SJCRH30 (cell line): ENCODE results near the gene RTN3. TPM values are rescaled to one million over a fixed set of nuclear protein-coding genes. Genes with fewer than 3 reads are reported as not detected.
"Not testable (repeated sequence)": the region's sequence is repeated elsewhere in the genome, so short reads cannot be mapped to it uniquely, and the experiment has no call there.

ENCODE experiments used
- DNase-seq, 2 experiments: peaks; one replicate each; pipeline ENCODE4 v3.0.0-alpha.2; 2015 to 2020
- H3K27ac ChIP-seq: fragments of 250-450 bp; sonication (Bioruptor Pico); 2 replicates; pipeline ENCODE4 v1.5.1; 2020; ENCODE audit warnings: mild to moderate bottlenecking, moderate library complexity
- H3K27me3 ChIP-seq: fragments of 250-450 bp; sonication (Bioruptor Pico); 2 replicates; pipeline ENCODE4 v1.5.1; 2020; ENCODE audit warnings: mild to moderate bottlenecking, moderate library complexity
- H3K36me3 ChIP-seq: fragments of 250-450 bp; sonication (Bioruptor Pico); 2 replicates; pipeline ENCODE4 v1.5.1; 2020; ENCODE audit warnings: mild to moderate bottlenecking, moderate library complexity
- H3K4me1 ChIP-seq: fragments of 250-450 bp; sonication (Bioruptor Pico); 2 replicates; pipeline ENCODE4 v1.5.1; 2020; ENCODE audit warnings: mild to moderate bottlenecking, moderate library complexity
- H3K4me3 ChIP-seq: fragments of 250-450 bp; sonication (Bioruptor Pico); 2 replicates; pipeline ENCODE4 v1.5.1; 2020; ENCODE audit warnings: mild to moderate bottlenecking, moderate library complexity
- H3K9me3 ChIP-seq: fragments of 250-450 bp; sonication (Bioruptor Pico); replicated peaks from 2 replicates; pipeline ENCODE4 v1.5.1; 2020; ENCODE audit warnings: mild to moderate bottlenecking, moderate library complexity
- total RNA-seq: library from RNA; depleted of rRNA; stranded (reverse); fragments of >200 nt; shearing (Covaris generic); gene quantifications from 2 replicates; pipeline ENCODE4 v1.2.3, GENCODE V29; 2014

RTN3 gene
- total RNA-seq, 1 experiment from 2014 or later = 70.2 TPM

- peaks cover 7% of the 10 kb centered on the region; the same call in 1 of the 2 replicates for H3K4me1 ChIP-seq
- H3K27me3 ChIP-seq = peaks cover 4% of the 10 kb centered on the region; the same call in 1 of the 2 replicates
- H3K36me3 ChIP-seq = peaks cover 9% of the 10 kb centered on the region
- H3K4me3 ChIP-seq = peak overlapping the region; percentile 96
- H3K9me3 ChIP-seq = no peaks in the 10 kb centered on the region
- H3K27ac ChIP-seq = peak overlapping the region; percentile 42; the same call in 1 of the 2 replicates
- DNase-seq = no peak
Observed at GRCh38 chr11:63767267-63767564, 85.9 kb downstream of the RTN3 start.

- peak overlapping the region; percentile 42 for H3K27ac ChIP-seq
- peak overlapping the region; percentile 96 for H3K4me3 ChIP-seq
- no peaks in the 10 kb centered on the region for H3K9me3 ChIP-seq
- DNase-seq = peak; percentile 55 to 77
- H3K36me3 ChIP-seq = peaks cover 6% of the 10 kb centered on the region; the same call in 1 of the 2 replicates
- peaks cover 7% of the 10 kb centered on the region; the same call in 1 of the 2 replicates for H3K4me1 ChIP-seq
- H3K27me3 ChIP-seq = peaks cover 4% of the 10 kb centered on the region; the same call in 1 of the 2 replicates
Observed at GRCh38 chr11:63767565-63768236, 86.4 kb downstream of the RTN3 start.

- peak; percentile 68 to 78 for DNase-seq
- H3K4me1 ChIP-seq = peaks cover 7% of the 10 kb centered on the region; the same call in 1 of the 2 replicates
- H3K27ac ChIP-seq = peak within 1 kb of the TSS; percentile 42
- H3K4me3 ChIP-seq = peak within 1 kb of the TSS; percentile 96
- peaks cover 4% of the 10 kb centered on the region; the same call in 1 of the 2 replicates for H3K27me3 ChIP-seq
- H3K9me3 ChIP-seq = no peaks in the 10 kb centered on the region
- peaks cover 6% of the 10 kb centered on the region; the same call in 1 of the 2 replicates for H3K36me3 ChIP-seq
Observed at GRCh38 chr11:63768237-63769041, 87.1 kb downstream of the RTN3 start, which contains the start of gene ZFTA. TSS of gene ZFTA (minus strand) at chr11:63768775. CDS start at chr11:63768622, 153 bp downstream.

- no peak overlapping the region for H3K27ac ChIP-seq
- H3K4me1 ChIP-seq = peaks cover 7% of the 10 kb centered on the region; the same call in 1 of the 2 replicates
- DNase-seq = peak in 1 of 2 experiments; percentile 38
Observed at GRCh38 chr11:63769042-63769713, 87.9 kb downstream of the RTN3 start.

GRCh38 chr11:63769714-63770455 is 88.6 kb downstream of the RTN3 start:
- H3K9me3 ChIP-seq = no peaks in the 10 kb centered on the region
- H3K27ac ChIP-seq = no peak overlapping the region
- H3K4me1 ChIP-seq = peaks cover 7% of the 10 kb centered on the region; the same call in 1 of the 2 replicates
- peak overlapping the region; percentile 96 for H3K4me3 ChIP-seq
- peak; percentile 36 to 53 for DNase-seq
- peaks cover 4% of the 10 kb centered on the region; the same call in 1 of the 2 replicates for H3K27me3 ChIP-seq
- H3K36me3 ChIP-seq = peaks cover under 1% of the 10 kb centered on the region; the same call in 1 of the 2 replicates

More at GRCh38 chr11:63769042-63769713, 87.9 kb downstream of the RTN3 start:
- H3K9me3 ChIP-seq = no peaks in the 10 kb centered on the region
- peaks cover 6% of the 10 kb centered on the region; the same call in 1 of the 2 replicates for H3K36me3 ChIP-seq
- H3K27me3 ChIP-seq = peaks cover 4% of the 10 kb centered on the region; the same call in 1 of the 2 replicates
- peak overlapping the region; percentile 96 for H3K4me3 ChIP-seq

- Histone ChIP-seq H3K4me3 (no peak overlapping the region), H3K36me3 (no peaks in the 10 kb centered on the region), H3K4me1 (peaks cover 7% of the 10 kb centered on the region; the same call in 1 of the 2 replicates), H3K27me3 (peaks cover 4% of the 10 kb centered on the region; the same call in 1 of the 2 replicates), H3K9me3 (no peaks in the 10 kb centered on the region), H3K27ac (no peak overlapping the region)
- no peak for DNase-seq
Observed at GRCh38 chr11:63770763-63771162, 89.5 kb downstream of the RTN3 start.

DNA sequence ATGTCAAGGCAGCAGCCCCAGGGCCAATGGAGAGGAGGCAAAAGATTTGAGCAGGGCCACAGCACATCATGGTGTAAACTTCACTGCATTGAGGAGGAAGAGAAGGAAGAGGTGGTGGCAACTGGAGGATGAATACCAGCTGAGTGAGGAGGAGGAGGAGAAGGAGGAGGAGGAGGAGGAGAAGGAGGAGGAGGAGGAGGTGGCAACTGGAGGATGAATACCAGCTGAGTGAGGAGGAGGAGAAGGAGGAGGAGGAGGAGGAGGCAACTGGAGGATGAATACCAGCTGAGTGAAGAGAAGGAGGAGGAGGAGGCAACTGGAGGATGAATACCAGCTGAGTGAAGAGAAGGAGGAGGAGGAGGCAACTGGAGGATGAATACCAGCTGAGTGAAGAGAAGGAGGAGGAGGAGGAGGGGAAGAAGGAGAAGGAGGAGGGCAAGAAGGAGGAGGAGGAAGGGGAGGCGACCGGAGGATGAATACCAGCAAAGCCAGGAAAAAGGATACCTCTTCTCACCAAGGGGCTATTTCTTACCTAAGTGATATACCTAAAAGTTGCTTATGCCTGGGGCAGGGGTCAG is 90.5 kb downstream of the RTN3 start:
- not testable (repeated sequence) for H3K4me1 ChIP-seq, H3K4me3 ChIP-seq, H3K27ac ChIP-seq, H3K9me3 ChIP-seq, DNase-seq, H3K36me3 ChIP-seq, H3K27me3 ChIP-seq

DNA sequence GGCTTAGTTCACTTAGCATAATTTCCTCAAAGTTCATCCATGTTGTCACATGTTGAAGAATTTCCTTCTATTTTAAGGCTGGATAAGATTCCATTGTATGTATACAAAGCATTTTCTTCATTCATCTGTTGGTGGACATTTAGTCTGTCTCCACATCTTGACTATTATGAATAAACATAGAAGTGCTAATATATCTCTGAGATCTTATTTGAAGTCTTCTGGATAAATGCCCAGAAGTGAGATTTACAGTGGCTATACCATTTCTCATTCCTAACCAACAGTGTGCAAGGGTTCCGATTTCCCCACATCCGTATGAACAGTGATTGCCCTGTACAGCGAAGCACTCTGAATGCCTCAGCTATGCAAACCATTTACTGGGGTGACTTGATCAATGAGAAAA is 93.9 kb downstream of the RTN3 start:
- Histone ChIP-seq H3K27ac (no peak overlapping the region), H3K9me3 (no peaks in the 10 kb centered on the region), H3K4me1 (no peaks in the 10 kb centered on the region), H3K36me3 (no peaks in the 10 kb centered on the region), H3K4me3 (no peak overlapping the region), H3K27me3 (peaks cover 4% of the 10 kb centered on the region; the same call in 1 of the 2 replicates)
- DNase-seq = no peak

DNA sequence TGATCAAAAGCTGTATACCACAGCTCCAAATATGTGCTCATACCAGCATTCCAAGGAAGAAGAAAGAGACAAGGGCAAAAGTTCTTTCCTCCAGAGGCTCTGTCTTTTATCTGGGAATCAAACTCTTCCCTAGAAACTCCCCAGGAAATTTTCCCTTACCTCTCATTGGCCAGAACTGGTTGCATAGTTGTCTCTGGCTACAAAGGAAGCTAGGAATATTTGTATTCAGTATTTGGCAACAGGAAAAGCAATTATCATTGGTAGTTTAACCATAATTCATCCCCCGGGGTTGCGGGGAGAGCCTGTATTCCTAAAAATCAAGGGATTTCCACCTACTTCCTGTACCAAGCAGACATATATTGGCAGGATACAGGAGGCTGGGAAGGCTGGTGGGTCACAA is 97.7 kb downstream of the RTN3 start:
- Histone ChIP-seq H3K4me3 (no peak overlapping the region), H3K4me1 (no peaks in the 10 kb centered on the region; the same call in 1 of the 2 replicates), H3K9me3 (no peaks in the 10 kb centered on the region), H3K27me3 (no peaks in the 10 kb centered on the region), H3K36me3 (no peaks in the 10 kb centered on the region), H3K27ac (no peak overlapping the region)
- DNase-seq = no peak

GRCh38 chr11:63782749-63783148 is 101.4 kb downstream of the RTN3 start:
- Histone ChIP-seq H3K4me3 (no peak overlapping the region), H3K27ac (no peak overlapping the region), H3K27me3 (no peaks in the 10 kb centered on the region), H3K36me3 (no peaks in the 10 kb centered on the region), H3K9me3 (no peaks in the 10 kb centered on the region), H3K4me1 (peaks cover 5% of the 10 kb centered on the region)
- no peak for DNase-seq

- Histone ChIP-seq H3K4me1 (peaks cover 5% of the 10 kb centered on the region), H3K27me3 (no peaks in the 10 kb centered on the region)
- no peak for DNase-seq
Observed at GRCh38 chr11:63783925-63784592, 102.8 kb downstream of the RTN3 start.

DNA sequence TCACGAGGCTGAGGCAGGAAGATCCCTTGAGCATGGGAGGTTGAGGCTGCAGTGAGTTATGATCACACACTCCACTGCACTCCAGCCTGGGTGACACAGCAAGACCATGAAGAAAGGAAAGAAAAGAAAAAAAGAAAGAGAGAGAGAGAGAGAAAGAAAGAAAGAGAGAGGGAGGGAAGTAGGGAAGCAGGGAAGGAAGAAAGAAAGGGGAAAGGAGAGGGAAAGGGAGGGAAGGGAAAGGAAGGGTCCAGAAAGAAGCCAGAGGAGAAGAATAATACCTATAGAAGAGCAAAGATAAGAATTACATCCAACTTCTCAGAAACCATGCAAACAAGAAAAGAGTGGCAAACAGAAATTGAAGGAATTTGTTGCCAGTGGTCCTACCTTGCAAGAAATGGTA is 104.5 kb downstream of the RTN3 start:
- Histone ChIP-seq H3K4me3 (no peak overlapping the region), H3K27me3 (no peaks in the 10 kb centered on the region), H3K36me3 (no peaks in the 10 kb centered on the region), H3K9me3 (no peaks in the 10 kb centered on the region), H3K4me1 (peaks cover 5% of the 10 kb centered on the region), H3K27ac (no peak overlapping the region)
- no peak for DNase-seq

More at GRCh38 chr11:63783925-63784592, 102.8 kb downstream of the RTN3 start:
- Histone ChIP-seq H3K27ac (no peak overlapping the region), H3K36me3 (no peaks in the 10 kb centered on the region), H3K9me3 (no peaks in the 10 kb centered on the region), H3K4me3 (no peak overlapping the region)

- Histone ChIP-seq H3K4me1 (no peaks in the 10 kb centered on the region), H3K4me3 (no peak overlapping the region), H3K9me3 (peaks cover 10% of the 10 kb centered on the region), H3K36me3 (no peaks in the 10 kb centered on the region), H3K27me3 (no peaks in the 10 kb centered on the region), H3K27ac (no peak overlapping the region)
- DNase-seq = peak; percentile 33 to 50
Observed at GRCh38 chr11:63791495-63792167, 110.3 kb downstream of the RTN3 start.
